ENCODE results near the gene TRPC5OS. TPM values are rescaled to one million over a fixed set of nuclear protein-coding genes. Genes with fewer than 3 reads are reported as not detected.

The TRPC5OS gene
- total and polyA plus RNA-seq, 2 of the 8 experiments (the other 6 are each of a cell fraction or from before 2014, with no cell fraction given): not detected

Other genes with a start within 250 kb of the TRPC5OS start
- 34.6 and 44.3 TPM in 2 replicates for gene ALG13, start 195.0 kb upstream of the TRPC5OS start, total RNA-seq (2021; fragmentation: NEBNext Ultra II Directional; extraction: Animal tissue kit (Norgen Biotek cat#: 25700))
- 70.6 and 93.6 TPM in 2 replicates for gene ALG13, start 195.0 kb upstream of the TRPC5OS start, polyA plus RNA-seq (2011; rRNA removed)
- 0.63 and 0.77 TPM in 2 replicates for gene TRPC5, start 206.6 kb downstream of the TRPC5OS start, total RNA-seq (2021; fragmentation: NEBNext Ultra II Directional; extraction: Animal tissue kit (Norgen Biotek cat#: 25700))
- gene TRPC5, start 206.6 kb downstream of the TRPC5OS start, polyA plus RNA-seq (2011; rRNA removed): 0.27 and 0.30 TPM in 2 replicates
- gene RTL4, start 206.8 kb downstream of the TRPC5OS start, total RNA-seq (2021; fragmentation: NEBNext Ultra II Directional; extraction: Animal tissue kit (Norgen Biotek cat#: 25700)): 0.15 and 0.27 TPM in 2 replicates
- 0.09 and 0.14 TPM in 2 replicates for gene RTL4, start 206.8 kb downstream of the TRPC5OS start, polyA plus RNA-seq (2011; rRNA removed)